A549 (cell line): ENCODE measurements around the gene NAXD.
"Not testable (repeated sequence)": the region's sequence is repeated elsewhere in the genome, so short reads cannot be mapped to it uniquely, and the experiment has no call there.

Experiments used
- CBX2 ChIP-seq: fragments of 200-600 bp; sonication (generic); IDR thresholded peaks from 2 replicates; pipeline ENCODE4 v1.6.1; 2016; ENCODE audit warnings: low read depth, mild to moderate bottlenecking, borderline replicate concordance
- JUNB ChIP-seq: fragments of >200 bp; sonication (Bioruptor Twin); formaldehyde crosslinking; IDR thresholded peaks from 2 replicates; pipeline ENCODE4 v1.6.1; 2016
- POLR2A ChIP-seq: IDR thresholded peaks from 2 replicates; pipeline ENCODE4 v1.6.1; 2012; ENCODE audit warnings: mild to moderate bottlenecking, low read length
- RFX5 ChIP-seq: fragments of 450-650 bp; IDR thresholded peaks from 2 replicates; pipeline ENCODE4 v1.7.1; 2014; ENCODE audit warnings: antibody characterized with exemption, mild to moderate bottlenecking, moderate library complexity
- SREBF2 ChIP-seq: fragments of 450-650 bp; IDR thresholded peaks from 2 replicates; pipeline ENCODE4 v1.6.1; 2014; ENCODE audit warnings: mild to moderate bottlenecking, moderate library complexity
- TF ChIP-seq, protein P1 (sequence below): fragments of >200 bp; sonication (Bioruptor Twin); formaldehyde crosslinking; IDR thresholded peaks from 3 replicates; pipeline ENCODE4 v1.5.1; 2016
- TF ChIP-seq, protein P2 (sequence below): fragments of 200-600 bp; sonication (generic); IDR thresholded peaks from 2 replicates; pipeline ENCODE4 v1.6.1; 2016; ENCODE audit warnings: antibody characterized with exemption, mild to moderate bottlenecking, moderate library complexity

DNA sequence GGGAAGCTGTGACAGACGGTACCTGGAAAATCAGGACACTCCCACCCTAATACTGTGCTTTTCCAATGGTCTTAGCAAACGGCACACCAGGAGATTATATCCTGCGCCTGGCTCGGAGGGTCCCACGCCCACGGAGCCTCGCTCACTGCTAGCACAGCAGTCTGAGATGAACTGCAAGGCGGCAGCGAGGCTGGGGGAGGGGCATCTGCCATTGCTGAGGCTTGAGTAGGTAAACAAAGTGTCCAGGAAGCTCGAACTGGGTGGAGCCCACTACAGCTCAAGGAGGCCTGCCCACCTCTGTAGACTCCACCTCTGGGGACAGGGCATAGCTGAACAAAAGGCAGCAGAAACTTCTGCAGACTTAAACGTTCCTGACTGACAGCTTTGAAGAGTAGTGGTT, 54.5 kb downstream of the NAXD start:
- TF ChIP-seq POLR2A, RFX5, CBX2, SREBF2, JUNB: not testable (repeated sequence)
- TF ChIP-seq, protein P1, sequence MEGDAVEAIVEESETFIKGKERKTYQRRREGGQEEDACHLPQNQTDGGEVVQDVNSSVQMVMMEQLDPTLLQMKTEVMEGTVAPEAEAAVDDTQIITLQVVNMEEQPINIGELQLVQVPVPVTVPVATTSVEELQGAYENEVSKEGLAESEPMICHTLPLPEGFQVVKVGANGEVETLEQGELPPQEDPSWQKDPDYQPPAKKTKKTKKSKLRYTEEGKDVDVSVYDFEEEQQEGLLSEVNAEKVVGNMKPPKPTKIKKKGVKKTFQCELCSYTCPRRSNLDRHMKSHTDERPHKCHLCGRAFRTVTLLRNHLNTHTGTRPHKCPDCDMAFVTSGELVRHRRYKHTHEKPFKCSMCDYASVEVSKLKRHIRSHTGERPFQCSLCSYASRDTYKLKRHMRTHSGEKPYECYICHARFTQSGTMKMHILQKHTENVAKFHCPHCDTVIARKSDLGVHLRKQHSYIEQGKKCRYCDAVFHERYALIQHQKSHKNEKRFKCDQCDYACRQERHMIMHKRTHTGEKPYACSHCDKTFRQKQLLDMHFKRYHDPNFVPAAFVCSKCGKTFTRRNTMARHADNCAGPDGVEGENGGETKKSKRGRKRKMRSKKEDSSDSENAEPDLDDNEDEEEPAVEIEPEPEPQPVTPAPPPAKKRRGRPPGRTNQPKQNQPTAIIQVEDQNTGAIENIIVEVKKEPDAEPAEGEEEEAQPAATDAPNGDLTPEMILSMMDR: not testable (repeated sequence)
- TF ChIP-seq, protein P2, sequence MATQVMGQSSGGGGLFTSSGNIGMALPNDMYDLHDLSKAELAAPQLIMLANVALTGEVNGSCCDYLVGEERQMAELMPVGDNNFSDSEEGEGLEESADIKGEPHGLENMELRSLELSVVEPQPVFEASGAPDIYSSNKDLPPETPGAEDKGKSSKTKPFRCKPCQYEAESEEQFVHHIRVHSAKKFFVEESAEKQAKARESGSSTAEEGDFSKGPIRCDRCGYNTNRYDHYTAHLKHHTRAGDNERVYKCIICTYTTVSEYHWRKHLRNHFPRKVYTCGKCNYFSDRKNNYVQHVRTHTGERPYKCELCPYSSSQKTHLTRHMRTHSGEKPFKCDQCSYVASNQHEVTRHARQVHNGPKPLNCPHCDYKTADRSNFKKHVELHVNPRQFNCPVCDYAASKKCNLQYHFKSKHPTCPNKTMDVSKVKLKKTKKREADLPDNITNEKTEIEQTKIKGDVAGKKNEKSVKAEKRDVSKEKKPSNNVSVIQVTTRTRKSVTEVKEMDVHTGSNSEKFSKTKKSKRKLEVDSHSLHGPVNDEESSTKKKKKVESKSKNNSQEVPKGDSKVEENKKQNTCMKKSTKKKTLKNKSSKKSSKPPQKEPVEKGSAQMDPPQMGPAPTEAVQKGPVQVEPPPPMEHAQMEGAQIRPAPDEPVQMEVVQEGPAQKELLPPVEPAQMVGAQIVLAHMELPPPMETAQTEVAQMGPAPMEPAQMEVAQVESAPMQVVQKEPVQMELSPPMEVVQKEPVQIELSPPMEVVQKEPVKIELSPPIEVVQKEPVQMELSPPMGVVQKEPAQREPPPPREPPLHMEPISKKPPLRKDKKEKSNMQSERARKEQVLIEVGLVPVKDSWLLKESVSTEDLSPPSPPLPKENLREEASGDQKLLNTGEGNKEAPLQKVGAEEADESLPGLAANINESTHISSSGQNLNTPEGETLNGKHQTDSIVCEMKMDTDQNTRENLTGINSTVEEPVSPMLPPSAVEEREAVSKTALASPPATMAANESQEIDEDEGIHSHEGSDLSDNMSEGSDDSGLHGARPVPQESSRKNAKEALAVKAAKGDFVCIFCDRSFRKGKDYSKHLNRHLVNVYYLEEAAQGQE: not testable (repeated sequence)
